Activated CD4-positive, alpha-beta T cell treated with anti-CD3 and anti-CD28 coated beads, Interleukin-2, amount 50 U/mL, for 16 hours (primary cell): ENCODE measurements around the gene MAST2.

ENCODE experiments used
- DNase-seq: peaks from one replicate; pipeline ENCODE4 v3.0.0-alpha.2; 2020

The MAST2 gene

GRCh38 chr1:45803299-45803780 is at the start of gene MAST2:
MAST2 (plus strand) TSS chr1:45803612; CDS start chr1:45803896, 284 bp downstream.
- peak; percentile 90 for DNase-seq

- DNase-seq = no peak
These were observed 47.7 kb upstream of the MAST2 start for GRCh38 chr1:45755697-45756096.

GRCh38 chr1:45762291-45762690 is 41.1 kb upstream of the MAST2 start:
- no peak for DNase-seq

GRCh38 chr1:45765999-45766792 is 37.2 kb upstream of the MAST2 start:
- DNase-seq = no peak

GRCh38 chr1:45767035-45767434 is 36.4 kb upstream of the MAST2 start:
- no peak for DNase-seq

GRCh38 chr1:45769261-45769932 is 34.0 kb upstream of the MAST2 start:
- DNase-seq = no peak

GRCh38 chr1:45772971-45773370 is 30.4 kb upstream of the MAST2 start:
- no peak for DNase-seq

GRCh38 chr1:45775794-45776193 is 27.6 kb upstream of the MAST2 start:
- no peak for DNase-seq

- DNase-seq = peak; percentile 69
These were observed 17.8 kb upstream of the MAST2 start for GRCh38 chr1:45785583-45785982.

- DNase-seq = no peak
These were observed 15.5 kb upstream of the MAST2 start for GRCh38 chr1:45787905-45788304.

GRCh38 chr1:45789601-45790000 is 13.8 kb upstream of the MAST2 start:
- DNase-seq = no peak

GRCh38 chr1:45792744-45793143 is 10.7 kb upstream of the MAST2 start:
- DNase-seq = no peak

GRCh38 chr1:45793942-45794604 is 9.3 kb upstream of the MAST2 start:
- DNase-seq = no peak

GRCh38 chr1:45796381-45796780 is 7.0 kb upstream of the MAST2 start:
- no peak for DNase-seq

GRCh38 chr1:45796946-45797345 is 6.5 kb upstream of the MAST2 start:
- no peak for DNase-seq

- DNase-seq = no peak
These were observed 2.5 kb upstream of the MAST2 start for GRCh38 chr1:45800899-45801298.

GRCh38 chr1:45802343-45803298 is 791 bp upstream of the MAST2 start:
- DNase-seq = peak; percentile 45

- peak; percentile 27 for DNase-seq
These were observed 613 bp downstream of the MAST2 start for GRCh38 chr1:45803781-45804668.

- no peak for DNase-seq
These were observed 1.2 kb downstream of the MAST2 start for GRCh38 chr1:45804669-45804969.

- DNase-seq = no peak
These were observed 2.7 kb downstream of the MAST2 start for GRCh38 chr1:45806129-45806528.

GRCh38 chr1:45809761-45810160 is 6.3 kb downstream of the MAST2 start:
- no peak for DNase-seq

- DNase-seq = no peak
These were observed 11.4 kb downstream of the MAST2 start for GRCh38 chr1:45814776-45815175.
